Measurements from ENCODE around the gene ANKFY1.

The ANKFY1 gene

DNA sequence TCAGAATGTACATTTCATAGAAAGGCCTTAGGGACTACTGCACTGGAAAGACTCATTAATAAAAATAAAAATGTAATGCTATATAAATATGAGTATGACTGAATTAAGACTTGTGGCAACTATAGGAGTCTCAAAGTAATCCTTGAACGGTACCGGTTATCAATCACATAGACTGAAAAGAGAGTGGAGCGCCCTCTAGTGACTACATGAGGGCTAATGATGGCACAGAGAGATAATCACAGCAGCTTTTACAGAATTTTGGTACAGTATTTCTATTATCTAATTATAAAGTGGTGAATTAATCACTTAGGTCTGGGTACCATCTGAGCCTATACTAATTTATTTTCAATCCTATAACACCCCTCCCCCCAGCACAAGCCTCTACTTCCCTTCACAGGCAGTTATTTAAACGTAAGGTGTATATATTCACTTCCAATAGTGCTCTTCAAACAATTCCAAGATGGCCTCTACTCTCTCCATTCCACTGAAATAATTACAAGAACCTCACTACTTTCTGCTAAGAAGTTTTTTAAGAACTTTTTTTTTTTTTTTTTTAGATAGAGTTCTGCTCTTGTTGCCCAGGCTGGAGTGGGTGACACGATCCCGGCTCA is 40.7 kb upstream of the ANKFY1 start:
- ChIA-PET CTCF (interaction anchor here (0.7 to 3.6 kb wide), 7 partner anchors 9 to 88 kb away, joined by 3 to 12 read pairs (median 4); no protein-coding TSS in a partner anchor), POLR2A (no interaction called here)
- Histone ChIP-seq H3K4me1 (ENCODE audit: control extremely low read depth in 1 of 4, control insufficient read depth in 4 of 4, insufficient read depth in 4 of 4, low read length in 3 of 4) (no peaks in the 10 kb centered on the region), H3K27me3 (replicated peaks in 2 of 5; ENCODE audit: control insufficient read depth in 4 of 5, insufficient read depth in 5 of 5, low read length in 4 of 5) (no peaks in the 10 kb centered on the region), H3K27ac (ENCODE audit: insufficient read depth in 1 of 2, low read depth in 1 of 2, low read length in 2 of 2, poor library complexity in 1 of 2, severe bottlenecking in 2 of 2) (no peak overlapping the region), H3K9me3 (ENCODE audit: control extremely low read depth in 1 of 5, control insufficient read depth in 4 of 5, insufficient read depth in 2 of 5, low read depth in 1 of 5, low read length in 4 of 5) (no peaks in the 10 kb centered on the region), H3K36me3 (ENCODE audit: control insufficient read depth in 4 of 4, insufficient read depth in 4 of 4, low read length in 3 of 4) (peaks cover 8 to 35% (median 16%) of the 10 kb centered on the region in 4 experiments), H3K4me3 (ENCODE audit: control insufficient read depth in 1 of 7, extremely low read depth in 1 of 7, insufficient read depth in 4 of 7, low read depth in 2 of 7, low read length in 6 of 7) (no peak overlapping the region)
- WGBS (ENCODE audit: insufficient coverage) = 54% methylated on average over 4 of the region's 6 CpGs
- peak; percentile 51 to 70 (median 69) for DNase-seq

DNA sequence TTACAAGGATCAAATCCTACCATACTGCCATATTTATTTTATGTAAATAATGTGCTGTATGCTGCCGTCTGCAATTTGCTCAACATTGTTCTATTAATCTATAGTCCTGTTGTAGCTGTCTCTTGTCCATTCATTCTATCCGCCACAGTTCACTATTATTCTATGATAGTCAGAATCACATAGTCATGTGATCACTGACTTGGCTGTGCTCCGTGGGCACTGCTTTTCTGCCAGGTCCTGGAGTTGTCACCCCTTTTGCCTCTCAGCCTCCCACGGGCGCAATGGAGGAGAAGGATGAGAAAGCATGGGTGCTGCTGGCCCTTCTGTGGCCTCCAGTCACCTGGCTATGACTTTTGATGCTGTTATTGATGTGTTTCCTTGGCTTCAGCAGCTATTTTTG is 37.3 kb upstream of the ANKFY1 start:
- H3K4me1 ChIP-seq (ENCODE audit: control extremely low read depth in 1 of 4, control insufficient read depth in 4 of 4, insufficient read depth in 4 of 4, low read length in 3 of 4) = no peaks in the 10 kb centered on the region
- CTCF ChIA-PET = no interaction called here
- no peaks in the 10 kb centered on the region for H3K9me3 ChIP-seq (ENCODE audit: control extremely low read depth in 1 of 5, control insufficient read depth in 4 of 5, insufficient read depth in 2 of 5, low read depth in 1 of 5, low read length in 4 of 5)
- POLR2A ChIA-PET = no interaction called here
- no peak for DNase-seq
- H3K36me3 ChIP-seq (ENCODE audit: control insufficient read depth in 4 of 4, insufficient read depth in 4 of 4, low read length in 3 of 4) = peaks cover 6 to 34% (median 19%) of the 10 kb centered on the region in 4 experiments
- no peak overlapping the region for H3K4me3 ChIP-seq (ENCODE audit: control insufficient read depth in 1 of 7, extremely low read depth in 1 of 7, insufficient read depth in 4 of 7, low read depth in 2 of 7, low read length in 6 of 7)
- WGBS (ENCODE audit: insufficient coverage) = 88% methylated on average over 4 of the region's 5 CpGs
- H3K27ac ChIP-seq (ENCODE audit: insufficient read depth in 1 of 2, low read depth in 1 of 2, low read length in 2 of 2, poor library complexity in 1 of 2, severe bottlenecking in 2 of 2) = no peak overlapping the region
- no peaks in the 10 kb centered on the region for H3K27me3 ChIP-seq (replicated peaks in 2 of 5; ENCODE audit: control insufficient read depth in 4 of 5, insufficient read depth in 5 of 5, low read length in 4 of 5)

DNA sequence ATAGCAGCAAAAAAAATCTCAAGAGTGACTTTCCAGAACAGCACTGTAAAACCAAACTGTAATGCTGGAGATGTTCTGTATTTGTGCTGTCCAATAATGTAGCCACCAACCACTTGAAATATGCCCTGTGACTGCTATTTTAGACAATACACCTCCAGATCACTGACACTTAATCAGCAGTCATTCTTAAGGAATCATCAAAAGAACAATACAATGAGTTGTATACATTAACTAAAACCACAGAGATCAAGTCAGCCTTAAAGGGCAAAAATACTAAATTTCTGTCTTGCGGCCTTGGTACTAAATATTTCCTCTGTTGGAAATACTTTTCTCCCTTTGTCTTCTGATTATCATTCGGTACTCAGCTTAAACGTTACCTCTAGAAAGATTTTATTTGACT is 33.6 kb upstream of the ANKFY1 start:
- H3K36me3 ChIP-seq (ENCODE audit: control insufficient read depth in 4 of 4, insufficient read depth in 4 of 4, low read length in 3 of 4) = peaks cover 8 to 30% (median 13%) of the 10 kb centered on the region in 4 experiments
- ChIA-PET CTCF (interaction anchor here (1.0 to 1.1 kb wide), 2 partner anchors 40 to 82 kb away, joined by 3 read pairs; no protein-coding TSS in a partner anchor), POLR2A (no interaction called here)
- no peak for DNase-seq
- H3K9me3 ChIP-seq (ENCODE audit: control extremely low read depth in 1 of 5, control insufficient read depth in 4 of 5, insufficient read depth in 2 of 5, low read depth in 1 of 5, low read length in 4 of 5) = no peaks in the 10 kb centered on the region
- H3K4me1 ChIP-seq (ENCODE audit: control extremely low read depth in 1 of 4, control insufficient read depth in 4 of 4, insufficient read depth in 4 of 4, low read length in 3 of 4) = no peaks in the 10 kb centered on the region
- 100% methylated on average over 3 of the region's 3 CpGs for WGBS (ENCODE audit: insufficient coverage)
- H3K27me3 ChIP-seq (replicated peaks in 2 of 5; ENCODE audit: control insufficient read depth in 4 of 5, insufficient read depth in 5 of 5, low read length in 4 of 5) = no peaks in the 10 kb centered on the region
- no peak overlapping the region for H3K4me3 ChIP-seq (ENCODE audit: control insufficient read depth in 1 of 7, extremely low read depth in 1 of 7, insufficient read depth in 4 of 7, low read depth in 2 of 7, low read length in 6 of 7)
- no peak overlapping the region for H3K27ac ChIP-seq (ENCODE audit: insufficient read depth in 1 of 2, low read depth in 1 of 2, low read length in 2 of 2, poor library complexity in 1 of 2, severe bottlenecking in 2 of 2)

DNA sequence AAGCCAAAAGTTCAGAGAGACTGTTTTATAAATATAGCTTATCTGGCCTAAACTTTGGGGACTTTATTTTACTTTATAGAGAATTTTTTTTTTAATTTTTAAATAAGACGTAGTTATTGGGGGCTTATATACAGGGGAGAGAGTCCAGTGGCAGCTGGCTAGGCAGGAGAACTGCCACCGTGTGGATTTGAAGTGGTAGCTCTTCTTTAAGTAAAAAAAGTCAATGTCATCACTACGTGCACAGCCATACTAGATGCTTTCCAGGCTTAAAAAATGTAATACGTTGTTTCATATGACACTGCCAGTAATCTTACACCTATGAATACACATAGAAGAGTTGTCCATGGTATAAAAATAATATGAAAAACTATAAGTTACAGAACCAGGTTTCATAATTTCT is 31.9 kb upstream of the ANKFY1 start:
- H3K9me3 ChIP-seq (ENCODE audit: control extremely low read depth in 1 of 5, control insufficient read depth in 4 of 5, insufficient read depth in 2 of 5, low read depth in 1 of 5, low read length in 4 of 5) = no peaks in the 10 kb centered on the region
- DNase-seq = no peak
- H3K4me1 ChIP-seq (ENCODE audit: control extremely low read depth in 1 of 4, control insufficient read depth in 4 of 4, insufficient read depth in 4 of 4, low read length in 3 of 4) = no peaks in the 10 kb centered on the region
- POLR2A ChIA-PET = interaction anchor here (0.7 kb wide), 1 partner anchor 11 kb away, joined by 3 read pairs; no protein-coding TSS in a partner anchor
- no peak overlapping the region for H3K4me3 ChIP-seq (ENCODE audit: control insufficient read depth in 1 of 7, extremely low read depth in 1 of 7, insufficient read depth in 4 of 7, low read depth in 2 of 7, low read length in 6 of 7)
- 100% methylated on average over 2 of the region's 4 CpGs for WGBS (ENCODE audit: insufficient coverage)
- CTCF ChIA-PET = interaction anchor here (0.7 to 1.8 kb wide), 3 partner anchors 9 to 70 kb away, joined by 3 to 6 read pairs (median 3); no protein-coding TSS in a partner anchor
- no peak overlapping the region for H3K27ac ChIP-seq (ENCODE audit: insufficient read depth in 1 of 2, low read depth in 1 of 2, low read length in 2 of 2, poor library complexity in 1 of 2, severe bottlenecking in 2 of 2)
- H3K36me3 ChIP-seq (ENCODE audit: control insufficient read depth in 4 of 4, insufficient read depth in 4 of 4, low read length in 3 of 4) = peaks cover 8 to 19% (median 13%) of the 10 kb centered on the region in 4 experiments
- H3K27me3 ChIP-seq (replicated peaks in 2 of 5; ENCODE audit: control insufficient read depth in 4 of 5, insufficient read depth in 5 of 5, low read length in 4 of 5) = no peaks in the 10 kb centered on the region

DNA sequence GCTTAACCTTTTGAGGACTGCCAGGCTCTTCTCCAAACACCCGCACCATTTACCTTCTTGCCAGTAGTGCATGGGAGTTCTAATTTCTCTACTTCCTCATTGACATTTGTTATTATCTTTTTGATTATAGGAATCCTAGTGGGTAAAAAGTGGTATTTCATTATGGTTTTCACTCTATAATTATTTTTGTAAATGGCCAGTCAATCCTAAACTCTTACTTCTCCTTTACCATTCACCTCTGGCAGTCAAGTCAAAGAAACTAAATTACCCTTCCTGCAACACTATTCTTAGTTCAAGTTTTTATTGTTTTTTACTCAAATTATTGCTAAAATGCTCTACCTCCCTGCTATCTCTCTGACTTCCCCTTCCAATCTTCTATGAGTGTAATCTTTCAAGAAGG is 29.8 kb upstream of the ANKFY1 start:
- no peak overlapping the region for H3K27ac ChIP-seq (ENCODE audit: insufficient read depth in 1 of 2, low read depth in 1 of 2, low read length in 2 of 2, poor library complexity in 1 of 2, severe bottlenecking in 2 of 2)
- POLR2A ChIA-PET = no interaction called here
- WGBS (ENCODE audit: insufficient coverage) = no CpG with 5 or more reads among the region's 1 CpG

DNA sequence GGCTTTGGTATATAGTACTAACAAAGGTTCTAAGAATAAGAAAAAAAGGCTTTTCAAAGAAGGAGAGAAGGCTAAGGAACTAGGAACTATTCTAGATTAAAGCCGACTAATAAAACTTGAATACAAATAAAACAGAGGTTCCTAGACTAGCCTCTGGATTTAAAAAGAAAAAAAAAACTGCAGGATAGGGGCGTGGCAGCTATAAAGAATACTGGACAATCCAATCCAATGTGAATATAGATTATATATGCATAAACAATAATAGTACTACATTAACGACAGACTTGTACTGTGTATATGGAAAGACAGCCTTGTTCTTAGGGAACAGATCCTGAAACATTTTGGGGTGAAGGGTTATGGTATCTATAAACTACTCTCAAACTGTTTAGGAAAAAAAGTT is 23.9 kb upstream of the ANKFY1 start:
- H3K9me3 ChIP-seq (ENCODE audit: control extremely low read depth in 1 of 5, control insufficient read depth in 4 of 5, insufficient read depth in 2 of 5, low read depth in 1 of 5, low read length in 4 of 5) = no peaks in the 10 kb centered on the region
- H3K27ac ChIP-seq (ENCODE audit: insufficient read depth in 1 of 2, low read depth in 1 of 2, low read length in 2 of 2, poor library complexity in 1 of 2, severe bottlenecking in 2 of 2) = no peak overlapping the region
- no peak overlapping the region for H3K4me3 ChIP-seq (ENCODE audit: control insufficient read depth in 1 of 7, extremely low read depth in 1 of 7, insufficient read depth in 4 of 7, low read depth in 2 of 7, low read length in 6 of 7)
- H3K4me1 ChIP-seq (ENCODE audit: control extremely low read depth in 1 of 4, control insufficient read depth in 4 of 4, insufficient read depth in 4 of 4, low read length in 3 of 4) = no peaks in the 10 kb centered on the region
- DNase-seq = no peak
- POLR2A ChIA-PET = interaction anchor here (0.6 kb wide), 1 partner anchor 25 kb away, joined by 4 read pairs; no protein-coding TSS in a partner anchor
- CTCF ChIA-PET = no interaction called here
- H3K36me3 ChIP-seq (ENCODE audit: control insufficient read depth in 4 of 4, insufficient read depth in 4 of 4, low read length in 3 of 4) = peaks cover 4 to 19% (median 12%) of the 10 kb centered on the region in 4 experiments
- no CpG with 5 or more reads among the region's 3 CpGs for WGBS (ENCODE audit: insufficient coverage)
- H3K27me3 ChIP-seq (replicated peaks in 2 of 5; ENCODE audit: control insufficient read depth in 4 of 5, insufficient read depth in 5 of 5, low read length in 4 of 5) = no peaks in the 10 kb centered on the region

More for the DNA sequence above, 29.8 kb upstream of the ANKFY1 start:
- H3K4me1 ChIP-seq (ENCODE audit: control extremely low read depth in 1 of 4, control insufficient read depth in 4 of 4, insufficient read depth in 4 of 4, low read length in 3 of 4) = no peaks in the 10 kb centered on the region
- CTCF ChIA-PET = interaction anchor here (0.7 to 1.0 kb wide), 3 partner anchors 9 to 61 kb away, joined by 3 to 4 read pairs (median 3); no protein-coding TSS in a partner anchor
- DNase-seq = peak in 2 of 3 donors; percentile 10 to 33
- H3K4me3 ChIP-seq (ENCODE audit: control insufficient read depth in 1 of 7, extremely low read depth in 1 of 7, insufficient read depth in 4 of 7, low read depth in 2 of 7, low read length in 6 of 7) = no peak overlapping the region
- peaks cover 12 to 24% (median 17%) of the 10 kb centered on the region in 4 experiments for H3K36me3 ChIP-seq (ENCODE audit: control insufficient read depth in 4 of 4, insufficient read depth in 4 of 4, low read length in 3 of 4)
- no peaks in the 10 kb centered on the region for H3K9me3 ChIP-seq (ENCODE audit: control extremely low read depth in 1 of 5, control insufficient read depth in 4 of 5, insufficient read depth in 2 of 5, low read depth in 1 of 5, low read length in 4 of 5)
- no peaks in the 10 kb centered on the region for H3K27me3 ChIP-seq (replicated peaks in 2 of 5; ENCODE audit: control insufficient read depth in 4 of 5, insufficient read depth in 5 of 5, low read length in 4 of 5)

DNA sequence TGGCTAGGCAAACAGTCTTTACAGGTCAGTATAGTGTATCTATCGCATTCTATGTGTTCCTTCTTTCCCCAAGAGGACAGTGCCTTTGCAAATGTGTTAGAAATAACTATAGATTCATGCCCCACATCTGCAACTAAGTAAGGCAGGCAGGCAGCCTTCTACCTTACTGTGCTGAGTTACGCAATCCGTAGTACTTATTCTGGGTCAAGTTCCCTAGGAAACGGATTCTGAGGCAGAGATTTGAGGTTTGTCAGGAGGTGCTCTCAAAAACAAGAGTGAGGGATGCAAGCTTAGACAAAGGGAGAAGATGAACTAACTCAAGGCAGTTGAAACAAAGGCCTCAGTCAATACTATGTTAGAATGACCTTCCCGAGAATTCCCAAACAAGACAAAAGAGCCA is 12.7 kb upstream of the ANKFY1 start:
- ChIA-PET POLR2A (no interaction called here), CTCF (no interaction called here)
- Histone ChIP-seq H3K4me1 (ENCODE audit: control extremely low read depth in 1 of 4, control insufficient read depth in 4 of 4, insufficient read depth in 4 of 4, low read length in 3 of 4) (no peaks in the 10 kb centered on the region), H3K4me3 (ENCODE audit: control insufficient read depth in 1 of 7, extremely low read depth in 1 of 7, insufficient read depth in 4 of 7, low read depth in 2 of 7, low read length in 6 of 7) (no peak overlapping the region), H3K9me3 (ENCODE audit: control extremely low read depth in 1 of 5, control insufficient read depth in 4 of 5, insufficient read depth in 2 of 5, low read depth in 1 of 5, low read length in 4 of 5) (no peaks in the 10 kb centered on the region), H3K36me3 (ENCODE audit: control insufficient read depth in 4 of 4, insufficient read depth in 4 of 4, low read length in 3 of 4) (peaks cover 0 to 25% (median 22%) of the 10 kb centered on the region in 4 experiments), H3K27me3 (replicated peaks in 2 of 5; ENCODE audit: control insufficient read depth in 4 of 5, insufficient read depth in 5 of 5, low read length in 4 of 5) (no peaks in the 10 kb centered on the region), H3K27ac (ENCODE audit: insufficient read depth in 1 of 2, low read depth in 1 of 2, low read length in 2 of 2, poor library complexity in 1 of 2, severe bottlenecking in 2 of 2) (no peak overlapping the region)
- DNase-seq = no peak
- 95% methylated on average over 5 of the region's 5 CpGs for WGBS (ENCODE audit: insufficient coverage)
